Effector memory CD4-positive, alpha-beta T cell (primary cell): ENCODE data around the gene ZNF398.
"Not testable (repeated sequence)": the region's sequence is repeated elsewhere in the genome, so short reads cannot be mapped to it uniquely, and the experiment has no call there.

Experiments
- DNase-seq, 3 donors: peaks; one replicate each; pipeline ENCODE4 v3.0.0-alpha.2; 2020
- H3K27ac ChIP-seq: 2 replicates; pipeline ENCODE4 v1.7.0; 2013; ENCODE audit warnings: mild to moderate bottlenecking, low read length, moderate library complexity; ENCODE audit not compliant: insufficient read depth, poor library complexity, severe bottlenecking
- H3K27me3 ChIP-seq: replicated peaks from 2 replicates; pipeline ENCODE4 v1.7.0; 2013; ENCODE audit warnings: mild to moderate bottlenecking, low read length; ENCODE audit not compliant: insufficient read depth, control insufficient read depth, poor library complexity, severe bottlenecking
- H3K36me3 ChIP-seq: 2 replicates; pipeline ENCODE4 v1.7.0; 2013; ENCODE audit warnings: mild to moderate bottlenecking, low read length, moderate library complexity; ENCODE audit not compliant: control insufficient read depth, insufficient read depth
- H3K4me1 ChIP-seq: 2 replicates; pipeline ENCODE4 v1.7.0; 2013; ENCODE audit warnings: low read length, mild to moderate bottlenecking; ENCODE audit not compliant: control insufficient read depth, insufficient read depth, poor library complexity, severe bottlenecking
- H3K4me3 ChIP-seq: 2 replicates; pipeline ENCODE4 v1.7.0; 2013; ENCODE audit warnings: low read length, low read depth, mild to moderate bottlenecking; ENCODE audit not compliant: insufficient read depth, poor library complexity, severe bottlenecking
- H3K9me3 ChIP-seq: 2 replicates; pipeline ENCODE4 v1.7.0; 2013; ENCODE audit warnings: mild to moderate bottlenecking, low read length, moderate library complexity; ENCODE audit not compliant: control insufficient read depth

Gene ZNF398

GRCh38 chr7:149125863-149126661, 21.2 kb upstream of the ZNF398 start, which contains the start of gene ZNF425:
TSS of gene ZNF425 (minus strand) at chr7:149126324. CDS start at chr7:149126213, 111 bp downstream.
- peaks cover 7% of the 10 kb centered on the region for H3K9me3 ChIP-seq
- H3K4me1 ChIP-seq, result peaks cover 10% of the 10 kb centered on the region
- DNase-seq, result peak; percentile 85 to 88 (median 86)
- H3K36me3 ChIP-seq, result peaks cover 6% of the 10 kb centered on the region
- no peaks in the 10 kb centered on the region for H3K27me3 ChIP-seq
- peak within 1 kb of the TSS; percentile 90 for H3K27ac ChIP-seq
- H3K4me3 ChIP-seq, result peak within 1 kb of the TSS; percentile 87

GRCh38 chr7:149126662-149127266, 20.5 kb upstream of the ZNF398 start:
- no peaks in the 10 kb centered on the region for H3K27me3 ChIP-seq
- H3K9me3 ChIP-seq, result peaks cover 7% of the 10 kb centered on the region
- H3K27ac ChIP-seq, result peak overlapping the region; percentile 90
- peak in 2 of 3 donors; percentile 27 to 37 for DNase-seq
- H3K4me3 ChIP-seq, result peak overlapping the region; percentile 87
- H3K36me3 ChIP-seq, result peaks cover 9% of the 10 kb centered on the region
- H3K4me1 ChIP-seq, result peaks cover 10% of the 10 kb centered on the region

- Histone ChIP-seq H3K27me3 (no peaks in the 10 kb centered on the region), H3K27ac (no peak overlapping the region), H3K4me1 (peaks cover 3% of the 10 kb centered on the region), H3K9me3 (peaks cover 7% of the 10 kb centered on the region), H3K4me3 (no peak overlapping the region), H3K36me3 (peaks cover 9% of the 10 kb centered on the region)
- no peak for DNase-seq
Measured at GRCh38 chr7:149130572-149131198, 16.6 kb upstream of the ZNF398 start.

- peaks cover 9% of the 10 kb centered on the region for H3K36me3 ChIP-seq
- peaks cover 7% of the 10 kb centered on the region for H3K9me3 ChIP-seq
- no peaks in the 10 kb centered on the region for H3K4me1 ChIP-seq
- no peak overlapping the region for H3K27ac ChIP-seq
- no peak for DNase-seq
- H3K4me3 ChIP-seq, result no peak overlapping the region
- H3K27me3 ChIP-seq, result no peaks in the 10 kb centered on the region
Measured at GRCh38 chr7:149133028-149133710, 14.1 kb upstream of the ZNF398 start.

GRCh38 chr7:149136118-149136517, 11.1 kb upstream of the ZNF398 start:
- Histone ChIP-seq H3K4me1 (no peaks in the 10 kb centered on the region), H3K27me3 (no peaks in the 10 kb centered on the region), H3K36me3 (peaks cover 2% of the 10 kb centered on the region), H3K9me3 (no peaks in the 10 kb centered on the region), H3K4me3 (no peak overlapping the region), H3K27ac (no peak overlapping the region)
- no peak for DNase-seq

GRCh38 chr7:149140831-149141230, 6.4 kb upstream of the ZNF398 start:
- Histone ChIP-seq H3K27ac (no peak overlapping the region), H3K4me3 (no peak overlapping the region), H3K27me3 (no peaks in the 10 kb centered on the region), H3K36me3 (no peaks in the 10 kb centered on the region), H3K4me1 (peaks cover 7% of the 10 kb centered on the region), H3K9me3 (no peaks in the 10 kb centered on the region)
- DNase-seq, result no peak

- Histone ChIP-seq H3K4me1 (peaks cover 7% of the 10 kb centered on the region), H3K27ac (no peak overlapping the region), H3K27me3 (no peaks in the 10 kb centered on the region), H3K36me3 (no peaks in the 10 kb centered on the region), H3K9me3 (no peaks in the 10 kb centered on the region), H3K4me3 (no peak overlapping the region)
- no peak for DNase-seq
Measured at GRCh38 chr7:149141893-149142292, 5.4 kb upstream of the ZNF398 start.

- H3K4me3 ChIP-seq, H3K27me3 ChIP-seq, H3K9me3 ChIP-seq, DNase-seq, H3K36me3 ChIP-seq, H3K27ac ChIP-seq: not testable (repeated sequence)
- H3K4me1 ChIP-seq, result peaks cover 12% of the 10 kb centered on the region
Measured at GRCh38 chr7:149144436-149144922, 2.8 kb upstream of the ZNF398 start.

- no peak for DNase-seq
- peaks cover 12% of the 10 kb centered on the region for H3K4me1 ChIP-seq
- no peak overlapping the region for H3K27ac ChIP-seq
- H3K36me3 ChIP-seq, result no peaks in the 10 kb centered on the region
- H3K9me3 ChIP-seq, result no peaks in the 10 kb centered on the region
- H3K4me3 ChIP-seq, result no peak overlapping the region
- no peaks in the 10 kb centered on the region for H3K27me3 ChIP-seq
Measured at GRCh38 chr7:149145031-149145845, 2.0 kb upstream of the ZNF398 start.
